GM10266 (cell line): Measurements from ENCODE around the gene NEUROD1.

Source experiments
- DNase-seq: peaks from one replicate; pipeline ENCODE4 v3.0.0; 2012; ENCODE audit errors: extremely low spot score
- TF ChIP-seq, protein P1 (sequence below): IDR thresholded peaks from 2 replicates; pipeline ENCODE4 v1.5.1; 2012; ENCODE audit warnings: mild to moderate bottlenecking, low read depth; ENCODE audit not compliant: control insufficient read depth, insufficient read depth; ENCODE audit errors: missing control alignments

Gene NEUROD1

DNA sequence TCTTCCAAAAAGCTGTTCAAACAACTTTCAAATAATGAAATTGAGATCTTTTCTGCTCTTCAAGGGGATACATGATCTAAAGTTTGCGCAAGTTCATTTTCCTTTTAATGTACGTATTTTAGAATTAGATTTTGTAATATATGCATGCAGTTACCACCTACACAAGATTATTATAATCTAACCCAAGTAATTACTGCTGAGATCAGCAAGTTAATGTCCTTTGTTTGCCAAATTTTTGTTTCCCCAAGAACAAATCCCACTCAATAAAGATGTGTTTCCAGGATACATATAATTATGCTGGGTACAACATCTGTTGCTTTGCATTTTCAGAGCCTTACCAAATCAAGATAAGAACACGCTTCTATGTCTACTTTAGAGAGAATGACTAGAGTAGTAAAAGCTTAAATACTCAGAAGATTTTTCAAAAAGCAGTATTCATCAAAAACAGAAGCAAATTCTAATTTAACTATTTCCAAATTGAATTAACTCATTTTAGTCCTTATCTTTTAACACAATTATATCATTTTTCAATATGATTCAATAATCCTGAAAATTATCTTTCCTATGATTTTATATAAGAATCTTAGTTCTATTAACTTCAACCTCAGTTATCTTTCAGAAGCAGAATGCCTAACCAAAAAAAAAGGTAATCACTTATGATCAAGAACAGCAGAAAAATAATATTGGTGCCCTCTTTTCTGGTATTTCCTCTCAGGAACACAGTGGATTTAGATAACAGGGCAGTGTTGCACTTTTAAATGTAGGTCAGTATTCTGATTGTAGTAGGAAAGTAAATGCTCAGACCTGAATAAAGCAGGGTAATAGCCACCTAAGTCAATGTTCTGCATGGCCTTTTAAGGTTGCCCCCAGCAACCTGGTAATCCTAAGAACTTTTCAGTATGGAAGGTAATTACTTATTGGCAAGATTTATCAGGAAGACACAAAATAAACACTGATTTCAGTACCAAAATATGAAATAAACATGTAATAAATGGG, 51.4 kb downstream of the NEUROD1 start:
- DNase-seq = no peak
- TF ChIP-seq, protein P1, sequence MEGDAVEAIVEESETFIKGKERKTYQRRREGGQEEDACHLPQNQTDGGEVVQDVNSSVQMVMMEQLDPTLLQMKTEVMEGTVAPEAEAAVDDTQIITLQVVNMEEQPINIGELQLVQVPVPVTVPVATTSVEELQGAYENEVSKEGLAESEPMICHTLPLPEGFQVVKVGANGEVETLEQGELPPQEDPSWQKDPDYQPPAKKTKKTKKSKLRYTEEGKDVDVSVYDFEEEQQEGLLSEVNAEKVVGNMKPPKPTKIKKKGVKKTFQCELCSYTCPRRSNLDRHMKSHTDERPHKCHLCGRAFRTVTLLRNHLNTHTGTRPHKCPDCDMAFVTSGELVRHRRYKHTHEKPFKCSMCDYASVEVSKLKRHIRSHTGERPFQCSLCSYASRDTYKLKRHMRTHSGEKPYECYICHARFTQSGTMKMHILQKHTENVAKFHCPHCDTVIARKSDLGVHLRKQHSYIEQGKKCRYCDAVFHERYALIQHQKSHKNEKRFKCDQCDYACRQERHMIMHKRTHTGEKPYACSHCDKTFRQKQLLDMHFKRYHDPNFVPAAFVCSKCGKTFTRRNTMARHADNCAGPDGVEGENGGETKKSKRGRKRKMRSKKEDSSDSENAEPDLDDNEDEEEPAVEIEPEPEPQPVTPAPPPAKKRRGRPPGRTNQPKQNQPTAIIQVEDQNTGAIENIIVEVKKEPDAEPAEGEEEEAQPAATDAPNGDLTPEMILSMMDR = no peak

DNA sequence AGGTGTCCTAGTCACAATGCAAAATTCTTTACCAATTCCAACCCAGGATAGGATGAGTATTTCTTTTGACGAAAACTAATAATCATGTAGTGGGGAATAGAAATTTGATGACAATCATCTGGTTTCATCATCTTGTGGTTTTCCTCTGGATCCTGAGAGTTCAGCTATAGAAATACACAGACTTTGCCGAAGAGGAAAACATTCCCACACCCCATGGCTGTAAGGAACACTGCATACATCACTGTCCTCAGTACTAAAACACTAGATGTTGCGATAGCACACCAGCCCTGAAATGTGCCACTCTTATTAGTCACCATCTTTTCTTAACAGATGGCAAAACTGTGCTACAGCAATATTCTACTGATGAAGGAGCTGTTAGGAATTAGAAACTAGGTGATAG, 52.8 kb downstream of the NEUROD1 start:
- no peak for DNase-seq
- TF ChIP-seq, protein P1 = no peak

DNA sequence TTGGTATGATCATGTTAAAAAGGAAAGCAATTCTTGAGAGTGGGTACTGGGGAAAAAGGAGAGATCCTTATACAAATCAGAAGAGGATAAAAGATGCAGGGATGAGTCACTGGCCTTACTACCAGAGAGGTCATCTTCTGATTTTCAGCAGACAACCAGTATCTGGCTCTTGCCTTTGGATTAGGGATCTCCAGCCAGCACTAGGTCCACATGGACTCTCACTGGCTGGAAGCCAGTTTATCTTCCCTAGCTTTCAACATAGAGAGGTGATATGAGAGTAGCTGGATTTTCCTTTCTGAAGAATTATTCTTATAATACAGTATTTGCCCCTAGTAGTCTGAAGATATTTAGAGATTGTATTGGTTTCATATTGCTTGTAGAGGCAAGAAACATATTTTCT, 53.6 kb downstream of the NEUROD1 start:
- DNase-seq = no peak
- TF ChIP-seq, protein P1 = no peak
